Dermis microvascular lymphatic vessel endothelial cell (primary cell): ENCODE results near the gene CSNK1D. TPM values are rescaled to one million over a fixed set of nuclear protein-coding genes. Genes with fewer than 3 reads are reported as not detected.

Experiments used
- DNase-seq, 2 donors: peaks; one replicate each; pipeline versions ENCODE4 v3.0.0 to v3.0.0-alpha.2; 2010; ENCODE audit warnings: low read depth in 2 of 2
- total RNA-seq: library from RNA; depleted of rRNA; stranded (reverse); fragments of >200 nt; gene quantifications from 2 replicates; pipeline ENCODE4 v1.2.1, GENCODE V29; 2014

CSNK1D gene
- total RNA-seq, 1 donor from 2014 or later, result 36.1 TPM

GRCh38 chr17:82252511-82253178 is 20.9 kb downstream of the CSNK1D start:
- DNase-seq, result no peak

GRCh38 chr17:82250868-82251500 is 22.5 kb downstream of the CSNK1D start:
- no peak for DNase-seq

GRCh38 chr17:82249896-82250581 is 23.5 kb downstream of the CSNK1D start:
- DNase-seq, result no peak

GRCh38 chr17:82248815-82249674 is 24.5 kb downstream of the CSNK1D start:
- DNase-seq, result no peak

GRCh38 chr17:82247856-82248671 is 25.4 kb downstream of the CSNK1D start:
- DNase-seq, result no peak

GRCh38 chr17:82247182-82247823 is 26.2 kb downstream of the CSNK1D start:
- no peak for DNase-seq

GRCh38 chr17:82246365-82247181 is 26.9 kb downstream of the CSNK1D start:
- DNase-seq, result peak; percentile 33 to 68

GRCh38 chr17:82246040-82246364 is 27.5 kb downstream of the CSNK1D start:
- DNase-seq, result no peak

- no peak for DNase-seq
Measured at GRCh38 chr17:82245134-82246039, 28.1 kb downstream of the CSNK1D start.

GRCh38 chr17:82244413-82245133 is 28.9 kb downstream of the CSNK1D start:
- peak in 1 of 2 donors; percentile 33 for DNase-seq

- no peak for DNase-seq
Measured at GRCh38 chr17:82243648-82244412, 29.7 kb downstream of the CSNK1D start.

GRCh38 chr17:82242977-82243647 is 30.4 kb downstream of the CSNK1D start:
- DNase-seq, result no peak

GRCh38 chr17:82242698-82242976 is 30.9 kb downstream of the CSNK1D start:
- no peak for DNase-seq

- DNase-seq, result no peak
Measured at GRCh38 chr17:82241926-82242697, 31.4 kb downstream of the CSNK1D start.

GRCh38 chr17:82241183-82241925 is 32.1 kb downstream of the CSNK1D start:
- peak in 1 of 2 donors; percentile 83 for DNase-seq
